AG04450 (cell line): ENCODE measurements around the gene BCAS1. TPM values are rescaled to one million over a fixed set of nuclear protein-coding genes. Genes with fewer than 3 reads are reported as not detected.

Source experiments
- CTCF ChIA-PET: fragments of 300-600, 350-600 bp; formaldehyde crosslinking; extraction: SDS; loops from one replicate; lab custom pipeline; 2022; ENCODE audit warnings: antibody characterized with exemption, inconsistent platforms; lab: Charles Lee
- POLR2A ChIA-PET: fragments of 350-600 bp; formaldehyde crosslinking; extraction: SDS; loops from one replicate; lab custom pipeline; 2021; ENCODE audit warnings: antibody characterized with exemption, inconsistent platforms; lab: Yijun Ruan, JAX
- DNase-seq: peaks from one replicate; pipeline ENCODE4 v3.0.0-alpha.2; 2011; ENCODE audit warnings: low read depth, low spot score
- H3K27ac ChIP-seq: one replicate; pipeline ENCODE4 v1.5.1; 2012; ENCODE audit warnings: low read depth, low read length, control low read depth
- H3K27me3 ChIP-seq: one replicate; pipeline ENCODE4 v1.6.0; 2012; ENCODE audit warnings: low read length; ENCODE audit not compliant: control insufficient read depth, insufficient read depth
- H3K4me3 ChIP-seq: 2 replicates; pipeline ENCODE4 v1.5.1; 2011; ENCODE audit warnings: mild to moderate bottlenecking, low read depth, low read length, control low read depth
- H3K9me3 ChIP-seq: 2 replicates; pipeline ENCODE4 v1.5.1; 2012; ENCODE audit warnings: low read length; ENCODE audit not compliant: control insufficient read depth, insufficient read depth
- polyA plus RNA-seq: library from polyadenylated mRNA; depleted of rRNA; stranded (reverse); fragments of >200 nt; gene quantifications from 2 replicates; pipeline ENCODE4 v1.2.3, GENCODE V29; 2011
- TF ChIP-seq, protein P1 (sequence below): IDR thresholded peaks from 2 replicates; pipeline ENCODE4 v1.5.1; 2011; ENCODE audit warnings: low read depth, low read length, control low read depth, inconsistent platforms

Gene BCAS1
- polyA plus RNA-seq, 1 experiment = not detected

DNA sequence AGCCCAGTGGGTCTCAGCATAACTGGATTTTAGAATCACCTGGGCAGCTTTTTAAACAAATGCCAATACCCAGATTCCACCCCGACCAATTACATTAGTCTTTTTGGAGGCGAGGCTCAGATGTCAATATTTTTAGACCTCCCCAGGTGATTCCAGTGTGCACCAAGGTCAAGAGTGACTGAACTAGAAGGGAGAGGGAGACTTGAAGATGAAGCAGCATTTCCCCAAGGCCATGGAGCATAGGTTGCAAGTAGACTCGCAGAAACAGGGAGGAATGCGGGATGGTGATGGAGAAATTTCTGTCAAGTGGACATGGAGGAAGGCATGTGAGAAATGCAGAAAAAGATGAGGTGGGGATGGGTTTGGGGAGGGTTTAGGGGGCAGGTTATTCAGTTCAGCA, 64.9 kb downstream of the BCAS1 start:
- no peaks in the 10 kb centered on the region for H3K9me3 ChIP-seq
- H3K27ac ChIP-seq = no peak overlapping the region
- no peak overlapping the region for H3K4me3 ChIP-seq
- ChIA-PET CTCF (no interaction called here), POLR2A (no interaction called here)
- TF ChIP-seq, protein P1, sequence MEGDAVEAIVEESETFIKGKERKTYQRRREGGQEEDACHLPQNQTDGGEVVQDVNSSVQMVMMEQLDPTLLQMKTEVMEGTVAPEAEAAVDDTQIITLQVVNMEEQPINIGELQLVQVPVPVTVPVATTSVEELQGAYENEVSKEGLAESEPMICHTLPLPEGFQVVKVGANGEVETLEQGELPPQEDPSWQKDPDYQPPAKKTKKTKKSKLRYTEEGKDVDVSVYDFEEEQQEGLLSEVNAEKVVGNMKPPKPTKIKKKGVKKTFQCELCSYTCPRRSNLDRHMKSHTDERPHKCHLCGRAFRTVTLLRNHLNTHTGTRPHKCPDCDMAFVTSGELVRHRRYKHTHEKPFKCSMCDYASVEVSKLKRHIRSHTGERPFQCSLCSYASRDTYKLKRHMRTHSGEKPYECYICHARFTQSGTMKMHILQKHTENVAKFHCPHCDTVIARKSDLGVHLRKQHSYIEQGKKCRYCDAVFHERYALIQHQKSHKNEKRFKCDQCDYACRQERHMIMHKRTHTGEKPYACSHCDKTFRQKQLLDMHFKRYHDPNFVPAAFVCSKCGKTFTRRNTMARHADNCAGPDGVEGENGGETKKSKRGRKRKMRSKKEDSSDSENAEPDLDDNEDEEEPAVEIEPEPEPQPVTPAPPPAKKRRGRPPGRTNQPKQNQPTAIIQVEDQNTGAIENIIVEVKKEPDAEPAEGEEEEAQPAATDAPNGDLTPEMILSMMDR = no peak
- H3K27me3 ChIP-seq = no peaks in the 10 kb centered on the region
- DNase-seq = no peak

DNA sequence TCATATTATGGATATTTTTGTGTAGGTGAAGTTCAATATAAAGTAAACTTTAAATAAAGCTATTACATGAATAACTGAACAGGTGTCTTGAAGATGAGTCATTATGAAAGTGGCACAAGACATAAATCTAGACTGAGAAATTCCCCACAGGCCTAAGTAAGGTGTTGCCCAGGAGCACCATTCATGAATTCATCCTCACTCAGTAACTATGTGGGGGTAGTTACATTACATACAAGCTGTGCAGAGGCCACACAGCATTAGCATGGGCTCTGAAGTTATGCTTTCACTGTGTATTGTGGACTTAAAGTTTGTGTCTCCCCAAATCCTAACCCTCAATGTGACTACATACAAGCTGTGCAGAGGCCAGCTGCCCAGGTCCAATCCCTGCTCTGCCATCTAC, 65.9 kb downstream of the BCAS1 start:
- Histone ChIP-seq H3K9me3 (no peaks in the 10 kb centered on the region), H3K27me3 (no peaks in the 10 kb centered on the region), H3K27ac (no peak overlapping the region), H3K4me3 (no peak overlapping the region)
- ChIA-PET POLR2A (no interaction called here), CTCF (no interaction called here)
- TF ChIP-seq, protein P1 = no peak
- DNase-seq = no peak

- H3K9me3 ChIP-seq = no peaks in the 10 kb centered on the region
- no peak overlapping the region for H3K4me3 ChIP-seq
- POLR2A ChIA-PET = no interaction called here
- H3K27ac ChIP-seq = no peak overlapping the region
- DNase-seq = no peak
- TF ChIP-seq, protein P1 = no peak
- CTCF ChIA-PET = interaction anchor here (0.8 kb wide), 1 partner anchor 198 kb away, joined by 3 read pairs; no protein-coding TSS in a partner anchor
- no peaks in the 10 kb centered on the region for H3K27me3 ChIP-seq
Measured at GRCh38 chr20:54002741-54003140, 67.7 kb downstream of the BCAS1 start.

- Histone ChIP-seq H3K9me3 (no peaks in the 10 kb centered on the region), H3K27me3 (no peaks in the 10 kb centered on the region), H3K27ac (no peak overlapping the region), H3K4me3 (no peak overlapping the region)
- CTCF ChIA-PET = no interaction called here
- no peak for DNase-seq
- TF ChIP-seq, protein P1 = no peak
- POLR2A ChIA-PET = no interaction called here
Measured at GRCh38 chr20:54002056-54002575, 68.3 kb downstream of the BCAS1 start.

- no peaks in the 10 kb centered on the region for H3K27me3 ChIP-seq
- TF ChIP-seq, protein P1 = no peak
- H3K9me3 ChIP-seq = no peaks in the 10 kb centered on the region
- no peak overlapping the region for H3K27ac ChIP-seq
- POLR2A ChIA-PET = no interaction called here
- DNase-seq = no peak
- no peak overlapping the region for H3K4me3 ChIP-seq
- CTCF ChIA-PET = no interaction called here
Measured at GRCh38 chr20:54000914-54001313, 69.5 kb downstream of the BCAS1 start.
